HG02943 (cell line): ENCODE results near the gene MAL.
A peak's percentile ranks its signal among the peaks of the same experiment; 100 is the strongest.

Experiments used
- ATAC-seq: cut with Tn5 transposase; IDR thresholded peaks from one replicate; pipeline ENCODE4 v1.9.1; 2021; ENCODE audit warnings: mild to moderate bottlenecking, low read depth, moderate library complexity; ENCODE audit not compliant: unreplicated experiment

The MAL gene

DNA sequence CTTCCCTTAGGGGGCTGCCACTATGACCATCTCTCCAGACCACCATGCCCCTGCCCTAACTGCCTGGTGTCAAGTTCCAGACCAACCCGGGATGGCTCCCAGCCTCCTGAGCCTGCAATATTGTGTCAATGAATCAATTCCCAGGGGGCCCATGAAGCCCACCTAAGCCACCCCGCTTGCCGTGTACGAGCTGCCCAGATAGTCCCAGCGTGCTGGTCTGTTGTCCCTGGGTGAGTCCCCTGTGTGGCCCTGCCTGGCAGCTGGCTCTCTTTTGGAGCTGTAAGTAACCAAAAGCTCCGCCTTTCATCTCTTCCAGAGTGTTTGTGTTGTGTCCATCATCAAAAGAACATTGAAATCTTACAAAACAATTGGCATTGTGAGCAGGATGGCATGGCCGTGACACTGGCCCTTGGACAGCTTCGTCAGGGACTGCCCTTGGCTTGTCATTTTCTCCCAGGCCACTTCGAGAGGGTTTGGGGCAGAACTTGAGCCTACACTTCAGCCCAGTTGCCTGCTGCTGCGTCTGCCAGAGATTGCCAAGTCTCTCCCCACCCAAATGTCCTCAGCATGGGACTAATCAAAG lies 11.3 kb upstream of the MAL start:
- ATAC-seq, result no peak

DNA sequence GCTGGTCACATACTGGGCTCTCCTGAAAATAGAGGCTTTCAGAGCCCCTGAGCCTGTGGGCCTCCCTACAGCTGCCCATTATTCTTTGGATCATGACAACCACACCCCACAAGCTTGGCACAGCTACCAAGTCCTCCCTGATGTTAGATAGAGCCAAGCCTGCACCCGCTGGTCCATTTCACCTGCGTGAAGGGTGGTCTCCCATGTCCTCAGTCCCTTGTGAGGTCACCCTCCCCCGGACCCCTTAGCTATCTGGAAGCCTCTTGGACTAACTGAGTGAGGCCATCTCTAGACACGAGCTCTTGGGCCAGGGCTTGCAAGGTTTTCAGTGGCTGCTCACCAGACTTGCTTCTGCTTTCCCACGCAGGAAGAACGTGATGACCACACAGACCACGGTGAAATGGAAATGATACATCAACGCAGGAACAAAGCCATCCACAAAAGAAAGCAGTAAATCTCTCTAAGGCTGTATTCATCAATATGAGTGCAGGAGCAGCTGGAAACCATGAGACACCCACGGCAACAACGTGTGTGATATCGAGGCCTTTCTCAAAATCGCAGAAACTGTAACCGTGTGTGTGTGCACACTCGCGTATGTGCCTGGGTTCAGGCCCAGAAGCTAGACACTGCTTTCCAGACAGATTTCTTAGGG lies 10.1 kb upstream of the MAL start:
- ATAC-seq, result no peak

DNA sequence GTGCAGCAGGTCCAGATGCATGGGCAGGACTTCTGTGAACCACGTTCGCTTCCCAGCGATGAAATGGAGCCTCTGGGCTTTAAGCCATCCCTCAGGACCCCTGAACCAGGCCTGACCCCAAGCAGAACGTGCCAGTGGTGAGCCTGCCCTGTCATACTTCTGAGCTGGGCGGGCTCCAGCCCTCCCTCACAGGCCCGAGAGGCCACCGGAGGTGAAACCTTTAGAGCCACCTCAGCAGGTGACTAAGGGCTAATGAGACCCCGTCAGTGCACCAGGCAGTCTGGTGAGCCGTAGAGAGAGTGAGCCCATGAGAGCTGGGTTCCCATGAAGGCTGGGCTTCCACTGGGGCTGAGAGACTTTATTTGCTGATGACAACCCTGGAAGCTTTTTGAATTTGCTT lies 8.9 kb upstream of the MAL start:
- no peak for ATAC-seq

DNA sequence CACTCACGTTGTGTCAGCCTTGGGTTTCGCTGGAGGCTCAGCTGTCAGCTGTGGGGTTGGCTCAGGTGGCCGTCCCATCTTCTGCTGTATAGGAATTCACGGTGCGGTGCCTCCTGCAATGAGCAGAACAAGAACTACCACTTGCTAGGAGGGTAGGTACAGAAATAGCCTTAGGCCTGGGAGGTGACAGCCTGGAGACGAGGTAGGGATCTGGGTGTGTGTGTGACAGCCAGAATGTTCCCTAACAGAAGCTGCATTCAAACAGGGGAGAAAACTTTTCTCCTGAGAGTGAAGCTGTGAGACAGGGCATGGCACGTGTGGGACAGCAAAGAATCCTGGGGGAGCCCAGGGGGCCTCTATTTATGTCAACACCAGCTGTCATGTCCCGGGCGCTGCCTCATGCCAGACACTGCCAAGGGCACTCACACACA lies 8.4 kb upstream of the MAL start:
- ATAC-seq, result no peak

DNA sequence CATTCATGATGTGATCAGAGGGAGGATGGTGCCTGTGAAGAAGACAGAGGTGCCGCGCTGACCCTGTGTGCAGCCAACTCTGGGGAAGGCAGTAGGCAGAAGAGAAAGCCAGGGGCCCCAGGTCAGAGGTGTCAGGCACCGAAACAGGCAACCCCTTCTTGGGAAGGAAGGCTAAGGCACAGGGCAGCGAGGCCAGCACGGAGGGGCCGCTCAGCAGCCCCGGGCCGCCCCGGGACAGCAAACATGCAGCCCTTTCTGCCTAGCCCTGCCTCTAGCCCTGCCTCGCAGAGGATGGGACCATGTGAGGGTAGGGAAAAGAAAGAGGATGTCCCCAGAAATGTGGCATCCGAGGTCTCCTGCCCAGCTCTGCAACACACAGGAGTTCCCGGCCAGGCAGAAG lies 7.7 kb upstream of the MAL start:
- ATAC-seq, result no peak

DNA sequence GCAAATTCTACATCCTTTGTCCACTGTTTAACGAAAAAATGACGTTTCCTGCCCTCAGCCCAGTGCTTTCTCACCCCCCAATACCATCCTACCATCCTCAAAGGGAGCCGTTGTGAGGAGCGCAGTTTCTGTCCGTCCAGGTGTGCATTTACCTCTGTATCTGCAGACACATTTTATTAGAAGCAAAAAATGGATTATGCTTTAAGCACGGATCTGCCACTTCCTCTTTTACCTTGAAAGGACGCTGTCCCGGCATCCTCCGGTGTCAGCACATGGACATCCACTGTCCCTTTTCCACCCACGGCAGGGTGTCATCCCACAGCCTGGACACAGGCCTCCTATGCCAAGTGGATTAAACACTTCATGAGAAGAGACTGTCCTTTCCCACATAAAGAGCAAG lies 7.2 kb upstream of the MAL start:
- no peak for ATAC-seq

DNA sequence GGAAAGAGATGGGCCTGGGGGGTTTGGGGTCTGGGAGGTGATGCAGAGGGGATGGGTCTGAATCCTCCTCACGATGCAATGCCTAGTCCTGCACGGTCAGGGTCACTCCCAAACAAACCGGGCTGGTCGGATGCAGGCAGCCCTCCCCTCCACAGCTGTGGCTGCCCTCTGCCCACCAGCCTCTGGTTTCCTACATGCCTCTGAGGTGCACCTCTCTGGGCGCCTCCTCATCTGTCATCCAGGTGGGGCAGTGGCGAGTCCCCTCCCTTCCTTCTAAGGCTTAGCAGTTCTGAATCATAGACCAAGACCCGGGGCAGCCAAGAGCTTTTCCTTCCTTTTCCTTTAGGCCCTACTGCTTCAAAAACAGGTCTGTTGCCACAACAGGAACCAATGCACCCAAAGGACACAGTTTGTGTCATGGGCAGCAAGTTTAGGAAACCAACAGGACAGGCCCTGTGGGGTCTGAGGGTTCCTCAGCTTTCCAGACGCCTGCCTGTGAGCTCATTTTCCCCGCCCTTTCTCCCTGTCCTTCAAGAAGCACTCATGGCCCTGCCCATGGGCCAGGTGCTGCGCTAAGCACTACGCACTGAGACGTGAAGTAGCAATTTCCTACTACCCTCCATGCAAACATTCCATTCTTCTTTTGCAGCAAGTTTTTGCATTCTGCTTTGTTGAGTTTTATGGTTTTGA lies 6.5 kb upstream of the MAL start:
- ATAC-seq, result no peak

DNA sequence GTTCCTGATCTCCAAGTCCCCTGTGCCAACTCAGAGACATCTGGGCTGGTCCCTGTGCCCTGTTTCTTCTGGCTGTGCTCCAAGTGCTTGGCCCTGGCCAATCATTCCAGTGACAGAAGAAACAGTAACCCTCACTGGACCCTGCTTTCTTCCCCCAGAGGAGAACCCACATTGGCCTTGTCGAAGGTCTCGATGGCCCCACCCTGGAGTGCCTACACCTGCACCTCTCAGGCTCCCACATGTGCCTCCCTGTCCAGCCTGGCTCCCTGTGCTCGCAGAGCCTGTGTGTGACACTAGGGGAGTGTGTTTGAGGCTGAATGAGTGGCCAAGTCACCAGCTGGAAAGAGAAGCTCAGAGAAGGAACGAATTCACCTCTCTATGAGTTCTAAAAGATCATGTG lies 5.9 kb upstream of the MAL start:
- no peak for ATAC-seq

DNA sequence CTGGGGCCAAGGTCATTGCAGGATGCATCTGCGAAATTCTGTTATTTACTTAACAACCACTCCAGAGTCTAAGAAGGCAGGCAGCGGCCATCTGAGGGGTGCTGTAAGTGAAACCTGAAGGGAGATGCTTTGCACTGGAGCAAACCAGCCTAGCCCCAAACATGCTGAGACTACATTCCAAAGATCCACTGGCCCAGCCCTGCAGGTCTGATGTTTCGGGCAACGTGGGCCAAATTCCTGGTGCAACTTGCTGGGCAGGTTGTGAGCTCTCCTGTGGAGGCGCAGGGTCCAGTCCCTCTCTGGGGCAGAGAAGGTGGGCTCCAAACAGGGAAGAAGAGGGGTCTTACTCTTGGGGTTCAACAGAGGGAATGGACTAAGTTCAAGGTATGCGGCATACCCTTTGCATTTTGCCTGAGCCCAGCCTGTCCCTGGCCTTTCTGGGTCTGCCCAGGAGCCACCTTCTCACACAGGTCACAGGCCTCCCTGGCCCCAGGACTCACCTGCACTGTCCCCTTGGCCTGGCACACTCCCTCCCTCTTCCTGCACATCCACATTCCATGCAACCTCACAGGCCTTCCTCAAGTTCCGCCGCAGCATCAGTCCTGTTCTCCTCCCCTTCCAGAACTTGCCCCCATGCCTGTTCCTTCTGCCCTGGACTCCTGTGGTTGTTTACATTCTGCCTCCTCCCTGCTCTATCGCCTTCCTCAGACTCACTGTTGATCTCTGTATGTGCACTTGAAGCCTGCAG lies 5.1 kb upstream of the MAL start:
- ATAC-seq, result no peak

DNA sequence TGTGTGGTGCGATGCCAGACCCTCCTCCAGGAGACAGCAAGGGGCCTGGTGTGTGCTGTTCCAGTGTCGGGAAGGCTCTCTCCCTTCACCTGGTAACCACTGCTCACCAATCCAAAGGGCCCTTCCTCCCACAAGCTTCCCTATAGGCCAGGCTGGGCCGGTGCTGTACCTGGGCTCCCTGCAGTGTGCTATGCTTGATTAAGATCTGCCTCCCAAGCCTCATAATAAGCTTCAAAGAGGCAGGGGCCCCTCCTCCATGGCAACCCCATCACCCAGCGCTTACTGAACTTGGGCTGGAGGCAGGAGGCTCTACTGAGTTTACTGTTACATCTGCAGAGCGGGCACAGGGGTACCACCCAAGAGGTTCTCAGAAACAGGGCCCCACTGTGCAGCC lies 4.5 kb upstream of the MAL start:
- no peak for ATAC-seq

DNA sequence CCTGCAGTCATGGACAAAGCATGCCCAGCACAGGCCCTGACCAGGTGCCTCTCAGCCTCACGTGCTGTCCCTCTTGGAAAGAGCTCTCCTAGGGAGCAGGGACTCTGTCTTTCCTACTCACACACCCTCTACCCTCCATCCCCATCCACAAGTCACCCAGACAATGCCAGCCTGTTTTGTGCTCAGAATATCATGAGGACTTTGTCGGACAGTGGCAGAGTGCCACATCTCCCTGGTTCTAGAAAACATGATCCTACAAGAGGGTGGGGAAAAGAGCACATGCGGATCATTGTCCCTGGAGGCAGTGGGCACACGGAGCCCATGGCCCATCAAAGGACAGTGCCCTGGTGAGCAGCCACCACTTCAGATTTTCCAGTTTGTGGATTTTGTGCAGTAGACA lies 3.7 kb upstream of the MAL start:
- no peak for ATAC-seq

DNA sequence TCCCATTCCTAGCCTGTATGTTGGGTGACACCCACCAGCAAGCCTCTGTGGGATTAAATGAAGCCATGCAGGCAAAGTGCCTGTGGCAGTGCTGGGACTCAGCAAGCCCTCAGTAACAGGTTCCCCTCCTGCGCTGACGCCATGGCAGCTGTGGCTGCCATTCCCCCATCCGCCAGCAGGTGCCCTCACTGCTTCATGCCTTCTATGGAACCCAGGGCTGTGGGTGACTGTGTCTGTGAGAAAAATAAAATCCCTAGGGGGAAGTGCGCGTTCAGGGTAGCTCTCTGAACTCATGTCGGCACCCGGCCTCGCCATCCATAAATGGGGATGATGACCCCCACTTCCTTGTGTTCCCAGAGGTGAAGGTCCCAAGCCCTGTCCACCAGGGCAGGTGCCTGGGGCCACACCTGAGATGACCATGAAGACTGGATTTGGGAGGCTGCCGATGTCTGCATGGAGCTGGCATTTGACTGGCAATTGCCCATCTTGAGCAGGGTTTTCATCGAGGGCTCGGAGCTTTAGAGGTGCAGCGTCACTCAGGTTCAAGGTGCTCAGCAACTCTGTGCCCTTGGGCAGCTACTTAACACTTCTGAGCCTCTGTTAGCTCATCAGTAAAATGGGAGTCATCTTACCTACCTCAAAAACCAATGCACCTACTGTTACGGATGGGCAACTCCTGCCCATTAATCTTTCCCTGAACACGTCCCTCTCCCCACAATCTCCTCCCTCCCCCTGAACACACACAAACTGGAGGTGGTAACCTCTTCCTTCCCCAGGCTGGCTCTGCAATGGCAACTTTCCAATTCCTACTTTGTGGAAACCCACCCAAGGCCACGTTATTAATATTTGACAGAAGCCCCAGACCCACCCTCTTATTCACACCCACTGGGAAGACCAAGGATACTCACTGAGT lies 2.9 kb upstream of the MAL start:
- ATAC-seq, result peak; percentile 90

DNA sequence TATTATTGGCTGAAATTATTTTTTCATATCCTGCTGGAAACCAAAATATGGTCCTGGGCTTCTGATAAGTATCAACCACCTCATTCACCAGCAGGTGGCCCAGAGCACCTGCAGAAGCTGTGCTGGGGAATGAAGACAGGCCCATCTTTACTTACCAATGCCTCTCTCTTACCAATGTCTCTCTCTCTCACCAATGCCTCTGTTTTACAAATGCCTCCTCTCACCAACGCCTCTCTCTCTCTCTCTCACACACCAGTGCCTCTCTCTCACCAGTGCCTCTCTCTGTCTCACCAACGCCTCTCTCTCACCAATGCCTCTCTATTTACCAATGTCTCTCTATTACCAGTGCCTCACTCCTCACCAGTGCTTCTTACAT lies 2.3 kb upstream of the MAL start:
- ATAC-seq, result no peak

DNA sequence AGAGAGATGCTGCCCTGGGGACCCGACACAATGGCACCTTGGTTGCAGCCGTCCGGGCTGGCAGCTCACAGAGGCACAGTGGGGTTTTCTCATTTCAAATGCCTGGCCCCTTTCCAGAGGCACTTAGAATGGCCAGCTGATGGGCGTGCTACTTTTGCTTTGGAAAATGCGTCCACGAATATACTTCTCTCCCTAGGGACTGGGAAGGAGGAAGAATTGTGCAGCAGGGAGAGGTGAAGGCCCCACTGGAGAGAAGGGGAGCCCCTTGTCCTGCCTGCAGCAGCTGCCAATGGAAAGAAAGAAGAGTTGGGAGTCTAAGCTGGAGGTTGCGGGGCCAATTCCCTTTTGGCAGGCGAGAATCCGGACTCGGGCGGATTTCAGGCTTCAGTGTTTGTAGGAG lies 1.1 kb upstream of the MAL start:
- ATAC-seq, result no peak

DNA sequence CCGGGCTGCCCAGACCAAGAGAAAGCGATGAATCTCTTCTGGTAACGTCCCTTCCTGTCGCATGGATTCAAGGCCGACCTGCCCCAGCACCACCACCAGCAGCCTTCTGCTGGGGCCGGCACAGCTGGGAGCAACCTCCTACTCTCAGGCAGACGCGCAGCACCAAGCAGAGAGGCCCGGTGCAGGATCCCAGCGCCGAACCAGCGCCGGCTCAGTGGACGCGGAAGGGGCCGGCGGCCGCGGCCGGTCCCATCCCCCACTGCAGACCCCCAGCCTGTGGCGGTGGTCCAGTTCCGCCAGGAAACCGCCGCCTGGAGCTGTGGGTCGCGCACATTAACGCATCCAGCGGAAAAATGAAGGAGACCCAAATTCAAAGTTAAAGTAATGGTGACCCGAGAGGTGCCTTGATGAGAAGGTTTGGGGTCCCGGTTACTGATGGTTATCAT lies 525 bp upstream of the MAL start:
- ATAC-seq, result no peak

DNA sequence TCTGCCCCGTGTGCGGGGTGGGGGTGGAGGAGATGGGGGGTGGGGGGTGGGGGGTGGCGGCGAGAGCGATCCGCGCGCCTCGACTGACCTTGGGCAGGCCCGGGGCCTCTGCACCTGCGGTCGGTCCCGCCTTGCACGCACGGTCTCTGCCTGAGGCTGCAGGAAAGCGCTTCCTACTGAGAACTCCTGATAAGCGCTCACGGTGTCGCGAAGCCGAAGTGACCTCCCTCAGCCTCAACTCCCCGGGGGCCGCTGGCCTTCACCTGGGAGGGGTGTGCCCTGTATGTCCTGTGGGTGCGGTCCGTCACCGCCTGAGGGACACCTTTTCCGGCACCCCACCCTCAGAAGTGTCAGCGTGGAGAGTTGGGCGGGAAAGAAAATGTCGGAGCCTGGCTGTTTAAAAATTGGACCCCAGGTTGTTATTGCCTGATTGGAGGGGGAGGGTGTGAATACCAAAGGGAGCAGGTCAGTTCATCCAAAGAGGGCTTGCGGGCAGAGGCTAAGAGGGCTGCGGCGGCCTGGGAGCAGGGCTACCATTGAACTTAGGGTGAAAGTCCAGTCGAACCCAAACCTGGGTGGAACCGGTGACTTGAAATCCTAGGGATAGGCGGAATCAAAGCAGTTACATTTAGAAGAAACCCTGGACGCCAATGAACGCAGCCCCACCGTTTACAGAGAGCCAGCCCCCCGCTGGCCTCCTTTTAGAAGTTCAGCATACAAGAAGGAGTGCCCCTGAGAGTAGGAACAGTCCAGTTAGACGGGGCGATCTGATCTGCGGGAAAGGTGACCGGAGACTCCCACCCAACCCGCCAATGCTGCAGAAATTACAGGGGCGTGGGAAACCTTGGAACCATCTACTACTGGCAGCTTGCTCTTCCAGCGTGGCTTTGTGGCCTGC lies 1.2 kb downstream of the MAL start:
- ATAC-seq, result no peak

DNA sequence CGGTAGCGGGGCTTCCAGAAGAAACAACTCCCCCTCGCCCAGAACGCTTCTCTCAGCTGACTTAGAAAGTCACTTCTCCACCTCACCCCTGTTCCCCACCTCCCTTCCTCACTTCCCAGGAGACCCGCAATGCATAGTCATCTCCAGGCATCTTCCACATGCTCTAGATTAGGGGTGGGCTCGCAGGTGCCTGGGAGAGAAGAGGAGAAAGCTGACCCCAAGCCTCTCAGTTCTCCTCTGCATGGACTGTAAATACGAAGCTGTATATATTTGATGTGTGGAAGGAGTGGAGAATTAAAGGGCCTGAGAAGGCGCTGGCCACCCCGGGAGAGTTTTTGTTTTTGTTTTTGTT lies 1.8 kb downstream of the MAL start:
- no peak for ATAC-seq

DNA sequence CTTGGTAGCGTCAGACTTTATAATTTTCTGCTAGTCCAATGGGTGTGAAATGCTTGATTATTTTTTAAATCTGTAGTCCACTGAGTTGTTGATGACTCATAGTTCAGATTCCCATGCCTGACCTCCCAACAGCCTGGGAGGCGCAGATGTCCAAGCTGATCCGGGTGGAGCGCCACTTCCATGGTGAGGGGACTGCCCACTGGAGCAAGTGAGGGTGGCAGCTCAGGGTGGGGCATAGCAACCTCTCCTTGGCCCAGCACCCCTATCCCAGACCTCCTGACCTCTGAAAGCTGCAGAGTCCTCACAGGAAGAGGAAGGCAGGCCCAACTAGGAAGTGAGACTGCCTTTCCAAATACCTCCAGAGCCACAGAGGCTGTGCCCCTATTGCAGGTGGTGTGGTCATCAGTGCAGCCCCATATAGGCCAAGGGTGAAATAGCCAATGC lies 4.4 kb downstream of the MAL start:
- ATAC-seq, result no peak

DNA sequence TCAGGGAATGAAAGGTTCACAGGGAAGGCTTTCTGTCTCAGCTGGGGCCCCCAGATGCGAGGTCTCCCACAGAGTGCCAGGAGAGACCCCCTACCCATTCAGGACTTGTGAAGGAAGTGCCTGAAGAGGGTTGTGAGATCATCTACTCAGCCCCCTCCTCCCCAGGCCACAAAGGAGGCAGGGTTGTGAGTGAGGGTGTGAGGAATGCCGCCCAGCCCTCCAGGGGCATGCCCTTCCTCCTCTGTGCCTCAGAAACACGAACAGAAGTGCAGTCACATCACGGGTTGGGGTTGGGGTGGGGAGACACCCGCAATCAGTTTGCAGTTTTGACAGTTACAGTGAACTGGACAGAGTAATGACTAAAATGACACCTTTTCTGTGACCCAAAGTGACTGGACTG lies 5.0 kb downstream of the MAL start:
- no peak for ATAC-seq
